OCI-M2 (cell line): ENCODE results near the gene MYH14.
"Not testable (repeated sequence)": the region's sequence is repeated elsewhere in the genome, so short reads cannot be mapped to it uniquely, and the experiment has no call there.

Experiments used
- DNase-seq: peaks from one replicate; lab custom pipeline; 2025; ENCODE audit not compliant: unreplicated experiment; lab: John Stamatoyannopoulos, UW

MYH14 gene

GRCh38 chr19:50223439-50223716, 20.0 kb downstream of the MYH14 start:
- DNase-seq, result no peak

GRCh38 chr19:50224986-50225747, 21.7 kb downstream of the MYH14 start:
- DNase-seq, result no peak

GRCh38 chr19:50226536-50226935, 23.1 kb downstream of the MYH14 start:
- DNase-seq, result no peak

- DNase-seq, result not testable (repeated sequence)
Measured at GRCh38 chr19:50228153-50228552, 24.7 kb downstream of the MYH14 start.

GRCh38 chr19:50230379-50231351, 27.2 kb downstream of the MYH14 start:
- peak; percentile 47 for DNase-seq

GRCh38 chr19:50231417-50231816, 28.0 kb downstream of the MYH14 start:
- not testable (repeated sequence) for DNase-seq

- no peak for DNase-seq
Measured at GRCh38 chr19:50231821-50232220, 28.4 kb downstream of the MYH14 start.

- DNase-seq, result no peak
Measured at GRCh38 chr19:50232600-50232999, 29.2 kb downstream of the MYH14 start.

- no peak for DNase-seq
Measured at GRCh38 chr19:50233308-50233910, 30.0 kb downstream of the MYH14 start.

- DNase-seq, result not testable (repeated sequence)
Measured at GRCh38 chr19:50237493-50237892, 34.1 kb downstream of the MYH14 start.

GRCh38 chr19:50238043-50238442, 34.6 kb downstream of the MYH14 start:
- no peak for DNase-seq

- no peak for DNase-seq
Measured at GRCh38 chr19:50239921-50240590, 36.6 kb downstream of the MYH14 start.

GRCh38 chr19:50242581-50242980, 39.2 kb downstream of the MYH14 start:
- DNase-seq, result no peak

- no peak for DNase-seq
Measured at GRCh38 chr19:50244695-50245094, 41.3 kb downstream of the MYH14 start.

GRCh38 chr19:50248413-50248812, 45.0 kb downstream of the MYH14 start:
- DNase-seq, result no peak

- DNase-seq, result no peak
Measured at GRCh38 chr19:50248826-50249225, 45.4 kb downstream of the MYH14 start.

GRCh38 chr19:50249636-50250035, 46.2 kb downstream of the MYH14 start:
- no peak for DNase-seq

- DNase-seq, result no peak
Measured at GRCh38 chr19:50250450-50251136, 47.2 kb downstream of the MYH14 start.

GRCh38 chr19:50252111-50252886, 48.9 kb downstream of the MYH14 start:
- DNase-seq, result peak; percentile 21

- no peak for DNase-seq
Measured at GRCh38 chr19:50252887-50253268, 49.5 kb downstream of the MYH14 start.
